ENCODE measurements around the gene ETFBKMT.
"Not testable (repeated sequence)": the region's sequence is repeated elsewhere in the genome, so short reads cannot be mapped to it uniquely, and the experiment has no call there.

The ETFBKMT gene

DNA sequence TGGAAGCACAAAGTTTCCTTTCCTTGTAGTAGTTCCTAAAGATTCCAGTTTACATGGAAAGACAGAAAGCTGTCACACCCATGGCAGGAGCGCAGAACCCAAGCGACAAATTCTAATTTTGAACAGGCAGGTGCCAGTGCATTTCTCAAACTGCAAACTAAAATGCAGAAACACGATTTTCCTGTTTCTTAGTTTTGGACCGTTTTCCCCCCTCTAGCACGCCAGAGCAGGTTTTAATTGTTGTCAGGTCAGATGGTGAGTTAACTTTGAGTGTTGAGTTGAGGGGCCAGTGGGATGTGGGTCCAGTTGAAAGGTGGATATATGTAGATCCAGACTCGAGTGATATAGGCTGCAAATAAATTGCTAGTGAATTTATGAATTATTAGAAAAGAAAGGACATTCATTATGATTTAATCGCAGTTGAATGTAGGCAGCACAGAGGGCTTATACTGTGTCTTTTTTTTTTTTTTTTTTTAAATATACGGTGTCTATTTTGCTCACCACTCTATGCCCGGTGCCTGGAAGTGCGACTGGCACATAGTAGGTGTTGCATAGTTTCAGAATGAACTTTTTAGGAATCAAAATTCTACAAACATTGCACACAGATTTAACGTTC lies 909 bp upstream of the ETFBKMT start:
- DNase-seq: peak in 1 of 2 experiments; percentile 1

DNA sequence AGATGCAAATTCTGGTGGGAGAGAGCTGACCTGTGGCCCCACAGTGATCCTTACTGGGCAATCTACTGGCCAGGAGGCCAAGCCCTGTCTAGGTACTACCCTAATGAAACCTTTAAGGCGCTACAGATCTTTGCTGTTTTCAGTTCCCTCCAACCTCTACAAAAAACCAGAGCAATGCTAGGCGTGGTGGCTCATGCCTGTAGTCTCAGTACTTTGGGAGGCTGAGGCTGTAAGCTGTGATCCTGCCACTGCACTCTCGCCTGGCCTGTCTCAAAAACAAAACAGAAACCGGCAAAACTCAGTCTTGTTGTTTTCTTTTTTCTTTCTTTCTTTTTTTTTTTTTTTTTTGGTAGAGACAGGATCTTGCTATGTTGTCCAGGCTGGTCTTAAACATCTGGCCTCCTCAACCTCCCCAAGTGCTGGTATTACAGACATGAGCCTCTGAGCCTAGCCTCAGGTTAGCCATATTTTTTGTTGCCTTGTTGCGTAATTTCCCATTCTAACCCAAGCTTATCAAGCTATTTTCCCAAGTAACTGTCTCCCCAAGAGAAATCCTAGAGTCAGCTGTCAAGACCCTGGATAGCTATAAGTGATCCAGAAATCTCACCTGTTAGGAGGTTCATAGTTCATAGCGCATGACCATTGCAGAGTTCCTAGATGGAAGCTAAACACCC lies 2.8 kb downstream of the ETFBKMT start:
- no peak for DNase-seq

DNA sequence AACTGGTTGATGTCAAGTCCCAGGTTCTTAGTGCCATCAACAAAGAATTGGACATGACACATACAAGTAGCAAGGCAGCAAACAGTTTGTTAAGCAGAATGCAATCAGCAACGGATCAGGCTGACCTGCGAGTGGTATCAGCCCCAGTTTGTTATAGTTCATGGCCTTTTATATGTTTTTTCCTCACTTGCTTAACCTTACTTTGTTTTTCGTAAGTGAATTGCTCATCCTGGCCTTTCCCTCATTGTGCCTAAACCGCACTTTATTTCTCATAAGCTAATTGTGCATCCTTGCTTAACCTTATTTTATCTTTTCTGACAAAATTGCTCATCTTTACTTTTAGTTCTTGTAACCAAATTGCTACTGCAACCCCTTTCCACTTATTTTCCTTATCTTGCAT lies 4.1 kb downstream of the ETFBKMT start:
- DNase-seq: no peak

DNA sequence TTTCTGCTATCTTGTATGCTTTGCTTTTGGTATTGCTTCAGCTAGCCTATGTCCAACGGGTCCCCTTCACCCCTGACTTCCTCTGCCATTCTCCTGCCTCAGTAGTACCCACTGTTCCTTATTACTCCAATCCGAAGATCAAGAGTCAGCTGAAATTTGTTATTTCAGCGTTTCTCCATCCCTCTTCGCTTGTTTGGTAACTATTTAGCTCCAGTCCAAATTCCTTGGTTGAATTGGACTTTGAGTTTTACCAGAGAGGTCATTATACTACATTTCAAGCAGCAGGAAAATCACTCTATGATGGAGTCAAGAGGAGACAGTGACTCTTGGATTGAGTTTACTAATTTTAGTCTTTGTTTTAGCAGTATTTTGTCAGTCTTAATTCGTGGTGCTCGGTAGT lies 4.5 kb downstream of the ETFBKMT start:
- no peak for DNase-seq

DNA sequence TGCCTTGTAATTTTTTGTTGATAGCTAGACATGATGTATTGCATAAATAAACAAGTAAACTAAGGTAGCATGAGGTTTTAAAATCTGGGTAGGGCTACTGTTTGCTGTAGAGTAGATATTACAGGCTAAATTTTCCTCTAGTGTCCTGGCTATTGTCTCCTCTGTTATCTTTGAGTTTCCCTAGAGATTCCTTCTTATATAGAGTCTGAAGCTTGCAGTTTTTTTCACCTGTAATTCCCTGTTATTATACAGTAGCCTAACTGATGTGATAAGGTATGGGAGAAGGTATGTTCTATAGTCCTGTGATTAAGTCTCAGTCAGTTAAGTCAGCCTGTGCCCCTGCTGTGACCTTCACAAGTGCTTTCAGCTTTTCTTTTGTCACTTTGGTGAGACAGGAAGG lies 9.5 kb downstream of the ETFBKMT start:
- DNase-seq: no peak

DNA sequence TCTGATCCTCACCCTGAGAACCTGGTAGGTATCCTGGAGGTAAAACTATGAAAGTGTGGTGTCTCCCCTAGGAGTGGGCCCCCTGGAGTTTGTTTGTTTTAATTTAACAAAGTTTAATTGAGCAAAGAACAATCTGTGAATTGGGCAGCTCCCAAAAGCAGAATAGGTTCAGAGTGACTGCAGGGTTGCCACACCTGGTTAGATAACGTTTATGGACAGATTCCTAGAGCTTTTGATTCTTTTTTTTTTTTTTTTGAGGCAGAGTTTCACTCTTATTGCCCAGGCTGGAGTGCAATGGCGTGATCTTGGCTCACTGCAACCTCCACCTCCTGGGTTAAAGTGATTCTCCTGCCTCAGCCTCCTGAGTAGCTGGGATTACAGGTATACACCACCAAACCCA lies 10.1 kb downstream of the ETFBKMT start:
- DNase-seq: not testable (repeated sequence)

DNA sequence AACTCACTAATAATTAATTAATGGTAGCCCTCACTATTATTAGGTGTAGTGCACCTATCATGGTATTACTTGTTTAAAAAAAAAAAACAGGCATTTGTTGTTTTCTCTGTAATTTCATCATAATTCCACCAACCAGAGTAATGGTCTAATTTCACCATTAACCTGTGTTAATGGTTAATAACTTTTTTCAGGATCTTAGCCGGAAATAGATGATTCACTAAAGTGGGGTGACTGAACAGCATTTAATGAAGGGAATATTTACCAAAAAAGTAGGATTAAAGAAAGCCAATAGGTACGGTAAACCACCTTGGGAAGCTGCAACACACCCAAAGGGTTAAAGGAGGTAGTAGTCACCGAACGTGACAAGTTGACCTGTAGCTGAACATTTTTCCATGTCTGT lies 13.0 kb downstream of the ETFBKMT start:
- no peak for DNase-seq

DNA sequence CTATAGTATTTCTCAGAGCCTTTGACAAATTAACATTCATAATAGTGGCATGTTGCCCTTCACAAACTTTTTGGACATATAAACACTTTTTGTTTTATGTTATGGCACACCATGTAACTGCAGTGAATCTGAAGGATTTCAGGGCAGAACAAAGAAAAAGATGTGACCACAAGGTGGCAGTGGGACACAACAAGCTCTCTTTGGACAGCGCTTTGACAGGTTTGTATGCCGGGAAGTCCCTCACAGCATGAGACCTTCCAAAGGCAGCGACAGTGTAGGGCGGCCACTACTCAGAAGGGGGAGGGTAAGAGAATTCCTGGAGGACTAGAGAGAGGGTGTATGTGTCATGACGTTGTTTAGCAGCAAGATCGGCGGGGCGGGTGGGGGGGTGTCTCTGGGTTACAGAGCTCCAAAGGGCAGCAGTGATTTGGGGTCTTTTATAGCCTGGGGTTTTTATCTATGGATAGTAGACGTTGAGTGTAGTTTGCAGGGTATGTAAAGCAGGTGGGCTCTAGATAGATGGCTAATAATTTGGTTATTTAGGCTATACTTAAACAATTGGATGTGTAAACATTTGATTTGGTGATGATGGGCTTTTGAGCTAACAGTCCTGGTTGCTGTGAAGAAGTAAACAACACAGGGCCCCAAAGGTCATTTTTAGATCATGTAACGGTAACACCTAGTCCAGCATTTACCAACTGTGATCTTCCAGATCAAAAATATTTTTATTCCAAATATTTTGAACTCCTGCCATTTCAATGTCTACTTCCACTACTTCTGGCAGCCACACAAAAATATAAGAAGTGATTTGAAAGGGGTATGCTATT lies 22.9 kb downstream of the ETFBKMT start:
- DNase-seq: peak; percentile 55 to 84

DNA sequence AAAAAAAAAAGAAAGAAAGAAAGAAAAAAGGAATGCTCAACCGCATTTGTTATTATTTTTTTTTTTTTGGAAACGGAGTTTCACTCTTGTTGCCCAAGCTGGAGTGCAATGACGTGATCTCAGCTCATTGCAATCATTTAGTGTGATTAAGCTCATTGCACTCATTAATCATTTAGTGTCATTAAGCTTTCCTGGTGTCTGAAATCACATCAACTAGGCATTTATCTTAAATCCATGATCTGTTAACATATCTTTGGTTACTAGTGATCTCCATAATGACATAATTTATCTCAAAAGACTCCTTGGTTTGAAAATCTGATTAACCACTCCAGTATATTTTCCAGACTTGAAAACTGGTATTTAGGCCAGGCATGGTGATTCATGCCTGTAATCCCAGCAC lies 26.3 kb downstream of the ETFBKMT start:
- DNase-seq: no peak

DNA sequence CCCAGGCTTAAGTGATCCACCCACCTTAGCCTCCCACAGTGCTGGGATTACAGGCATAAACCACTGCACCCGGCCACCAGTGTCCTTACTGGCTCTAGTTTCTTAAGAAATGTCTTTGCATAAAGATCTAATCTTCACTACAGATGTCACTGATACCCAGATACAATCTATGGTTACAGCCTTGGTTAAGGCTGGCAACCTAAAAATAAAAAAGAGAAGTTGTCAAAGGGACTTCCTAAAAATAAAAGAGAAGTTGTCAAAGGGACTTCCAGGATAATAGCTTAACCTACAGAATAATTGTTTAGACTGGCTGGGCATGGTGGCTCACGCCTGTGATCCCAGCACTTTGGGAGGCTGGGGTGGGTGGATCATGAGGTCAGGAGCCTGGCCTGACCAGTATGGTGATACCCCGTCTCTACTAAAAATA lies 27.6 kb downstream of the ETFBKMT start:
- DNase-seq: no peak

DNA sequence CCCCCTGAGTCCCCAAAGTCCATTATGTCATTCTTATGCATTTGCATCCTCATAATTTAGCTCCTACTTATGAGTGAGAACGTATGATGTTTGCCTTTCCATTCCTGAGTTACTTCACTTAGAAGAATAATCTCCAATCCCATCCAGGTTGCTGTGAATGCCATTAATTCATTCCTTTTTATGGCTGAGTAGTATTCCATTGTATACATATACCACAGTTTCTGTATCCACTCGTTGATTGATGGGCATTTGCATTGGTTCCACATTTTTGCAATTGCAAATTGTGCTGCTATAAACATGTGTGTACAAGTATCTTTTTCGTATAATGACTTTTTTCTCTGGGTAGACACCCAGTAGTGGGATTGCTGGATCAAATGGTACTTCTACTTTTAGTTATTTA lies 30.4 kb downstream of the ETFBKMT start:
- DNase-seq: not testable (repeated sequence)

DNA sequence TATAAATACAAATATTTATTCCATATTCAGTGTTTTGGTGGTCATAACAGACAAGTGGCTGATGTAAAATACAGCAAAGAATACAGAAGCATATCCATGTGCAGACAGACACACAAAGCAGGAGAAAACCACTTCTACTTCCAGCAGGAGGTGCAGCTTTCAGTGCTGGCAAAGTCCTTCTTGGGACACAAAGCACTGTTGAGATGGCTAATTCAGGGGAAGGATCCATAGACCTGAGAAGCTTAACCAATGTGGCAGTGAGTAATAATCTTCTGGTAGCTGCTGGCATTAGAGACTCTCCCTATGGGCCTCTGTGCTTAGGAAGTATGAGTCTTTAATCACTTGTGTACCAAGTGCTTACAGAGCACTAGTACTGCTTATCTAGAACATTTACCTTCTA lies 42.6 kb downstream of the ETFBKMT start:
- peak in 1 of 2 experiments; percentile 21 for DNase-seq

DNA sequence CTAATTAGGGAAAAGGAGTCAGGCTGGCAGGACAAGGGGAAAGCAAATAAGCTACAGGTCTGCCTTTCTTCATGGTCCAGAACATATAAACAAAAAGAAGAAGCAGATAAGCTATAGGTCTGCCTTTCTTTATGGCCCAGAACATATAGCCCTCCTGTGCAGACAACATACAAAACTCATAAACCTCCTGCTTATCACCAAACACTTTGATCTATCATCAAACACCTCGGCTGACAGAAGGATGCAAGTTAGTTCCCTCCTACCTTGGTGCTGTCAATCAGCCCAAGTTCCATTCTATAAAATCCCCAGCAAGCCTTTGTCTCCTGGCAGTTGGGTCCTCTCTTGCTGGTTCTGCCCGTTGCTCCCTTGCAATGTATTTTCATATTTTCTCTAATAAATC lies 46.1 kb downstream of the ETFBKMT start:
- DNase-seq: no peak

DNA sequence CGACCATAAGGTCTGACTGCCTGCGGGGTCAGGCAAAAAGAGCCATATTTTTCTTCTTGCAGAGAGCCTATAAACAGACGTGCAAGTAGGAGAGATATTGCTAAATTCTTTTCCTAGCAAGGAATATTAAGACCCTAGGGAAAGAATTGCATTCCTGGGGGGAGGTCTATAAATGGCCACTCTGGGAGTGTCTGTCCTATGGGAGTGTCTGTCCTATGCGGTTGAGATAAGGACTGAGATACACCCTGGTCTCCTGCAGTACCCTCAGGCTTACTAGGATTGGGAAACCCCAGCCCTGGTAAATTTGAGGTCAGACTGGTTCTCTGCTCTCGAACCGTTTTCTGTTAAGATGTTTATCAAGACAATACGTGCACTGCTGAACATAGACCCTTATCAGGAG lies 48.6 kb downstream of the ETFBKMT start:
- DNase-seq: not testable (repeated sequence)

DNA sequence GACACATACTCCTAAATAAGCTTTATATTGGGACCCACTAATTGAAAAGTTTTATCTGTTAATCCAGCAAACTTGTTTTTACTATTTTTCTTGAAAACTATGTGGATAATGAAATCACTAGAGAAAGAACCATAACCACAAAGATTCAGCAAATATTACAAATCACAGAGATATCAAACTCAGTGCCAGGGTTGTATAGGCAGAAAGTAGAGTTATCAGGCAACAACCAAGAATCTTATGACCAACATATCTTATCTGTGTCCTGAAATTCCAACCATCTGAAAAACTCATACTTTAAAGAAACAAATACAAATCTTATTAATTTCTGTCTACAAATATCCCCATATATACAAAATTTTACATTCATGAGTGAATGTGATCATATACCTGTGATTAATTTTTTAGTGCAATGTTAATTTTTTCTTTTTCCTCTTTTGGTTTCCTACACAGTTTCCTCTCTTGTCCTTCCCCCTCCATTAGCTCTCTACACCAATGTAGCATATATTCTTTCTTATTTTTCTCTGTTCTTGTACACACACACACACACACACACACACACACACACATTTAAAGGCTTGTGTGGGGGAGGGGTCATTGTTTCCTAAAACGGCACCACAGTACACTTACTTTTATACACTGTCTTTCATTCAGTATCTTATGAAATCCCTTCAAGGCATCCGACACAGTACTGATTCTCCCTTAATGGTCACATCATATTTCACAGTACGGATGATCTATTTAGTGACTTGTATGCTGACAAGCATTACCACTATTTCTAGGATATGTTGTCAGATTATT lies 50.7 kb downstream of the ETFBKMT start:
- DNase-seq: no peak

DNA sequence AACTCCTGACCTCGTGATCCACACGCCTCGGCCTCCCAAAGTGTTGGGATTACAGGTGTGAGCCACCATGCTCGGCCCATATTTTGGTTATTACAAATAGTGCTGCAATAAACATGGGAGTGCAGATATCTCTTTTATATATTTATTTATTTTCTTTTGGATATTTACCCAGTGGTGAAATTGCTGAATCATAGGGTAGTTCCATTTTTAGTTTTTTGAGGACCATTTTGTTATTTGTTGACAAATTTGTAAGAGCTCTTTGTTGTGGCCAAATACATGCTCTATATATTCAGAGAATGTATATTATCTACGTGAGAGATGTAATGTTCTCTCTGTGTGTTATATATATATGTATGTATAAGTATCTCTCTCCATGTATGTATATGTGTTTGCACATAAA lies 53.4 kb downstream of the ETFBKMT start:
- no peak for DNase-seq

DNA sequence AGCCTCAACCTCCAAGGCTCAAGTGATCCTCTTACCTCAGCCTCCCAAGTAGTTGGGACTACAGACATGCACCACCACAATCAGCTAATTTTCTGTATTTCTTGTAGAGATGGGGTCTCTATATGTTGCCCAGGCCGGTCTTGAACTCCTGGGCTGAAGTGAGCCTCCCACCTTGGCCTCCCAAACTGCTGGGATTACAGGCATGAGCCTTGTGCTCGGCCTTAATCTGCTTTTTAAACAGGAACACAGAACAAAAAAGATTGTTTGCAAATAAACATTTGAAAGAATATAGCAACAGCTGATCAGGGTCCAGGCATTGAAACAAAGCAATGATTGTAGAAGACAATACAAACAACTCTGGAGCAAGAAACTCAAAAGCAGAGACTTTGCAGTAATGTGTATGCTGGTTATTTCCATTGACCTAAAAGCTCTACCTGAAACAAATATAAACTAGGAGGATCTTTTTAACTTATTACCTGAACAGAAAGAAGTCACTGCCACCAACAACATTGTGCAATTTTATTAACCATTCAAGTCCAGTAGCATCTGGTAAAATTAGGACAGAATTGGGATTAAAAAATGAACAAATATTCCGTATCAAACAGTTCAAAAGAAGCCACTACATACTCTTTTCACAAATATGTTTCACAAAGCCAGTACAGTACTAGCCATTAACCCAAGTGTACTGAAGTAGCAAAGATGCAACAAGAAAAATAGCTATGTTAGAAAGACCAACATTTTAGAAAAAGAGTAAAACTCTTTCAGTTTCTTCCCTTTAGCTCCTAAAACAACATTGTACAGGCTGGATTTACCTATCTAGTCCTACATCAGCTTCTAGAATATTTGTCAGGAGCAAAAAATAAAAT lies 55.2 kb downstream of the ETFBKMT start:
- no peak for DNase-seq

DNA sequence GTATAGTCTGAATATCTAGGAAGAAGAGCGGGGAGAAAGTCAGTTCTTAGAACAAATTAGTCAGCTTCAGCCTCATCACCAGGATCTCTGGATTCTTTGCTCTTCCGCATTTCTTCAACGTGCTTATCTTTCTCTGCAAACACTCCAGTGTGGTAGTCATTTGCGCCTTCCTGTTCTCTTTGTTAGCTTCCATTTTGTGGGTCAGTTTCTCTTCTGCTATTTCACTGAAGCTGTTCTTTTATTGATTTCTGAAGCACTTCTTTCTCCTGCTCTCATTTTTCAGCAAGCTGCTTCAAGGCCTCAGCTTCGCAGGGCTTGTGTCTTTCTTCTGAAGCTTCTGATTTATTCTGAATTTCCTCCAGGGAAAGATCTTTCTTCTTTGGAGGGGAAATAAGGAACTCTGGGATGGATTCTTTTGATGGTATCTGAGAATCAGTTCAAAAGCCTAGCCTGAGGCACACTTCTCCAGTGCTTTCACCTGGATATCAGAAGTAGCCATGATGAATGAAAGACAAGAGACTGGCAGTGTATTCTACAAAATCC lies 55.9 kb downstream of the ETFBKMT start:
- no peak for DNase-seq

DNA sequence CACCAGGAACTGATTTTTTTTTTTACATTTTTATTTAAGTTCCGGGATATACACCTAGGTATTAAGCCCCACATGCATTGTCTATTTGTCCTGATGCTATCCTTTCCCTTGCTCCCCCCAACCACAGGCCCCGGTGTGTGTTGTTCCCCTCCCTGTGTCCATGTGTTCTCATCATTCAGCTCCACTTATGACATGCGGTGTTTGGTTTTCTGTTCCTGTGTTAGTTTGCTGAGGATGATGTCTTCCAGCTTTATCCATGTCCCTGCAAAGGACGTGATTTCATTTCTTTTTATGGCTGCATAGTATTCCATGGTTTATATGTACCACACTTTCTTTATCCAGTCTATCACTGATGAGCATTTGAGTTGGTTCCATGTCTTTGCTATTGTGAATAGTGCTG lies 57.5 kb downstream of the ETFBKMT start:
- DNase-seq: not testable (repeated sequence)

DNA sequence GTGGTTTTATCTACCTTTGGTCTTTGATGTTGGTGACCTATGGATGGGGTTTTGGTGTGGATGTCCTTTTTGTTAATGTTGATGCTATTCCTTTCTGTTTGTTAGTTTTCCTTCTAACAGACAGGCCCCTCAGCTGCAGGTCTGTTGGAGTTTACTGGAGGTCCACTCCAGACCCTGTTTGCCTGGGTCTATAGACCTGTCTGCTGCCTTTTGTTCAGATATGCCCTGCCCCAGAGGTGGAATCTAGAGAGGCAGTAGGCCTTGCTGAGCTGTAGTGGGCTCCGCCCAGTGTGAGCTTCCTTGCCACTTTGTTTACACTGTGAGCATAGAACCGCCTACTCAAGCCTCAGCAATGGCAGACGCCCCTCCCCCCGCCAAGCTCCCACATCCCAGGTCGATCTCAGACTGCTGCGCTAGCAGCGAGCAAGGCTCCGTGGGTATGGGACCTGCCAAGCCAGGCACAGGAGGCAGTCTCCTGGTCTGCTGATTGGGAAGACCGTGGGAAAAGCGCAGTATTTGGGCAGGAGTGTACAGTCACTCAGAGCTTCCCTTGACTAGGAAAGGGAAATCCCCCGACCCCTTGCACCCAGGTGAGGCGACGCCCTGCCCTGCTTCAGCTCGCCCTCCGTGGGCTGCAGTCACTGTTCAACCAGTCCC lies 59.2 kb downstream of the ETFBKMT start:
- DNase-seq: not testable (repeated sequence)

DNA sequence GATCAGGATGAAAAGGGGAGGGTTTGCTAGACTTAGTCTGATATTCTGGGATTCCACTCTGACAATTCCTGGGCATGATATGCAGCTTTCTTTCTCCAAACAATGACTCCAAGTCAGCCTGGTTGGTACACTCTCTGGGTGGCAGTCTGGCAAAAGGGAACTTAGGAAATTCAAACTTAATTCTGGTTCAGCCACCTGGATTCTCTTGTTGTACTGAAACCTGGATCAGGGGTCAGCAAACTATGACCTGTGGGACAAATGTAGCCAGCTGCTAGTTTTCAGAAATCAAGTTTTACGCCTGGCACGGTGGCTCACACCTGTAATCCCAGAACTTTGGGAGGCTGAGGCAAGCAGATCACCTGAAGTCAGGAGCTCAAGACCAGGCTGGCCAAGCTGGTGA lies 63.1 kb downstream of the ETFBKMT start:
- no peak for DNase-seq
